HG03139 (cell line): ENCODE results near the gene LAMA2.

ENCODE experiments used
- ATAC-seq: cut with Tn5 transposase; IDR thresholded peaks from one replicate; pipeline ENCODE4 v1.9.1; 2021; ENCODE audit not compliant: unreplicated experiment

LAMA2 gene

DNA sequence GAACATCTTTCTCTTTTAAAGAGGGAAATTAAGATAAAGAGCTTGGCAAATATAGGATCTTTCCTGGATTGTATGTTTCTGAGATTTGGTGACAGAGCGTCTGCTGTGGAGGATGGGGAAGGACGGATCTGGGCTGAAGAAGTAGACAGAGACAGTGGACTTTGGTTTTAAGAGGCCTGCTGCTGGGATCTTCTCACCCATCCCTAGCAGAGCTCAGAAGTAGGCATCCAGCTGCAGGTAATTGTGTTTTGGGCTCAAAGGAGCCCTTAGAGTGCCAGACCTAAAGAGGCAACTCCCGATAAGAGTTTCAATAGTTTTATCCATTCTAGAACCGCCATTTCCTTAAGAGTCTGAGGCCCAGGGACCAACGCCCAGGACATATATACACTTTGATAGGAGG is 20.8 kb downstream of the LAMA2 start:
- ATAC-seq: no peak

DNA sequence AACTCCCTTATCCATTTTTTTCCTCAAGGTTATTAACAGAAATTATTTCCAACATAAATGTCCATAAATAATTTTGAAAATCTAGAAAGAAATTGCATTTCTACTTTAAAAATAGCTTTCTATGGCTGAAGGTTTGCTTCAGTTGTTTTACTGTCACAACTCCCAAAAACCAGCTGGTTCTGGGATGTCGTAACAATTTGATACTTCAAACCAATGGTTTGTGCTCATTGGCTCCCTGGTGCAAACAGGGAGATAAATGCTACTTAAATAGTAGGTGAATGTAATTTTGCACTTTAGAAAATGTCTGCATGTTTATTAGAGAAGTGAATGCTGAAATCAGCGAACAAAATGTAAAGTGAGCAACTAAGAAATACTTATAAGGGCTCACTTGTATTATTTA is 31.1 kb downstream of the LAMA2 start:
- no peak for ATAC-seq

DNA sequence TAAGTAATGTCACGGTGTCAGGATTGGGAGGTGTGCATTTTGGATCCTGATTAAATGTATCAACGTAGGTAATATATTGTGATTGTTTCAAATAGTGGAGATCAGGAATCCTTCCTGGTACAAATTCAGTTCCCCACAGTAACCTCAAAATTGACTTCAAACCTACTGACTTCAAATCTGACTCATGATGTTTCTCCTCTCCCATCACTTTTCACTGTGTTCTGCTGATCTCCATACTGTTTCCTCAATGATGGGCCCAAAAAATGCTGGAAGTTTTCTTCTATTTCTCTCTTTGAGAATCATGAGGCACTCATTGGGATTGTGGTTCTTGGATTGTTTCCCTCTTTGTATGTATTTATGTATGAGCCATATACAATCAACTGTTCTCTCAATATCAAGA is 35.9 kb downstream of the LAMA2 start:
- no peak for ATAC-seq

DNA sequence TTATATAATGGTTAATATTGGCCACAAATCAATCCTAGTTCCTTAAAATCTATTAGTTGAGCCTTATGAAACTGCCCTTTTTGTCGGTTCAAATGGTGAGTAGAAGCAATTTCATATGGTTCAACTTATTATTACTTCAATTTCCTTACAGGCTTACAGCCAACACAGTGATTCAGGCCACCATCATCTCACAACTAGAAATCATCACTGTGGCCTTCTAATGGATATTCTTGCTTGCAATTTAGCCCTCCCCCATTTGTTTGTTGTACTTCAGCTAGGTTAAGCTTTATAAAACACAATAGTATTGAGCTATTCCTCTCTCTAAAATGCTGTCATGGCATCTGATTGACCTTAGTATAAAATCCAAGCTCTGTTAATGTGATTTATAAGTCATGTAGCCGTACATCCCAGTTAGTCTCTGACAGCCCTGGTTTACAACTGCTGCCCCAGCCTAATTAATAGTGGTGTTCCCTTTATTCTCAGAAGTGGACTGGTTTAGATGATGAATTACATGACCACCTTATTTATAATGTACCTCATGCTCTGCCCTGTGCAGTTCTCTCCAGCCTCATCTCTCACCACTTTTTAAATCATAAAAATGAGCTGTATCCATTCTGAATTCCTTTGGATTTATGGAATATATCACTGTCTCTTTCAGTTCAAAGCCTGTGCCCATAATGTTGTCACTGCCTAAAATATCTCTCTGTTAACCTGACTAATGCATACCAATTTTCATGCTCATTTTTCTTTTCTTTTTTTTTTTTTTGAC is 36.7 kb downstream of the LAMA2 start:
- no peak for ATAC-seq

DNA sequence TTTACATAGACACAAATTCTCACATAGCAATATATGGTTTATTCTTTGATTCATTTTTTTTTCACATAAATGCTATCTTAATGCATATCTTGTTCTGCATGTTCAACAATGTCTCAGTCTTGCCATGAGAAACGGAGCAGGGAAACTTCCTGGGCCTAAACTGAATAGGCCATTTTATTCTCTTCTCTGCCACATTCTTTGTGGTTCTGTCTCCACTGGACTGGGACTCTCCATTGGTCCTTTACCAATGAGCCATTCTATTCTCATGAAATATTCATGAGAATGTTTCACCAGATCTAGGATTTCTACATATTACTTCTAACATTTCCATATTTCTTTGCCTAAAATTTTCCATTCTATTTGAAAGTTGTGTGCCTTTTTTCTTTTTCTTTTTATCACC is 42.8 kb downstream of the LAMA2 start:
- no peak for ATAC-seq

DNA sequence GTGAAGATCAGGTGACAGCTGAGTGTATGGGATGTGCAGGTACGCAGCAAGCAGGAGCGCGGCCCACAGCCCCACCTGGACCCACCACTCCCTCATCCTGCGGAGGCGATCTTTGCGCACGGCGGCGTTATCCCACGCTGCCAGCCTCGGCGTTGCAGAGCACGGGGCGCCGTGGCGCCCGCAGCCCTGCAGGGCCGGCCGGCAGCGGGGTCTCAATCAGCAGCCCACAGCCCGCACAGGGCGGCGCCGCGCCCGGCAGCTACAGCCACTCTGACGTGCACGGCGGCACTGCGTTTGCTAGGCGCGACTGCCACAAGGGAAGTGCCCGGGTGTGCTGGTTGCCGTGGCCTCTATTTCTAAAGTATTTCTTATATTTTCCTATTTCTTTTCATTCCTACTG is 46.9 kb downstream of the LAMA2 start:
- no peak for ATAC-seq

DNA sequence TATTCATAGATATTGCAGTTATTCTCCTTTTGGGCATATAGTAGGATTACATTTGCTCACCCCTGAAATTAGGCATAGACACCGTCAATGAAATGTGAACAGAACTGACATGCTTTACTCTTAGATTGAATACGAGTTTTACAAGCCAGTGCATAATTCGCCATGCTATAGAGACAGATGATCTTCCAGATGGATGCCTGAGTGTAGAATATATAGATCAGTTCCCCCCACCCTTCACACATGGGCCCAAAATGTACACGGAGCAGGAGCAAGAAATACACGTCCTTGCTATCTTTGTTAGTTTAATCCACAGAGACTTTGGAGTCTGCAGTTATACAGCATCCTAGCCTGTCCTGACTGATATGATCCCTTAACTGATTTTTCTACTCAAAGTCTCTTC is 47.4 kb downstream of the LAMA2 start:
- no peak for ATAC-seq

DNA sequence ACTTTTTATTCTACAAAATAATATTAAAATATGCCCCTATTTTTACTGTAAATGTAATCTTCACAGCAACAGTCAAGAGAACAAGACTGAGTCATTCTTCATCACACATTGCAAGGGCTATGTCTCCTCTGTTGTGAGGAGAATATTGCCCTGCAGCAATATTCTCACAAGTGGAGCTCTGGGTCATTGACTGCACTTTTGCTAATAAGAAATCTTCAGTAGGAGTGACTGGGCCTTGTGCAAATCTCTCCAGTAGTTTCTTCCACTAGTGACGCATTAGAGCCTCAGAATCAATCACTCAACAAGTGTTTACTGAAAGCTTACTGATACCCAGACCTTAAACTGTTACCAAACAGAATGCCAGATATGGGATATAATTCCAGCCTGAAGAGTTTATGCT is 49.1 kb downstream of the LAMA2 start:
- ATAC-seq: no peak

DNA sequence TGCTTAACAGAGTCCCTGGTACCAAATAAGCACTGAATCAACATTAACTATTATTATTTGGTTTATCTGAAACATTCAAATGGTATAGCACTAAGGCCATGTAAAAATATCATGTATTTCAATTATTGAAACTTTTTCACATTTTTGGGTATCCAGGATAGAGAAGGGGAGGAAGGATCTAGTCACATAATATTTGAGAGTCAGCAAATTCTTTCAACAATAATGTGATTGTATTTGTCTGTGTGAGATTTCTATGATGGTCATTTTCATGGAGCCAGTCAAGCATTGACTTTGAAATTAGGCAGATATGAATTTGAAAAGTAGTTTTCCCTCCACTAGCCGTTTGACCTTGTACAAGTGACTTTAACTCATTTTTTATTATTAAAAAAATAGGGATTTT is 67.9 kb downstream of the LAMA2 start:
- ATAC-seq: no peak

DNA sequence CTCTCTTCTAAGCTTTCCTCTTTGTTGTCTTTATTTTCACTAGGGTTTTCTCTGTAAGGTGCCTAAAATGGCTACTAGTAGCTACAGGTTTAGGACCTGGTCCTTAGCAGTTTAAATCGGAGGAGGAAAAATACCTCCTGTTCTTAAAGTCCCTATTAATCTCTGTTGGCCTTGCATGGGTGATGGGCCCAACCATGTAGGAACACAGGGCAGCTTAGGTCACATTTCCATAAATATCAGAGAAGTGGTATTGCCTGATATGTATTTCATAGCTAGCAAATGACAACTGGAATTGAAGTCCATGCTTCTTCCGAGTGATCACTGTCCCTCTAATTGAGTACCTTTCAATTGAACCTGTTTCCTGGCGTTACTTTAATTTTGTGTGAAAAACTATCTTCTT is 70.0 kb downstream of the LAMA2 start:
- no peak for ATAC-seq

DNA sequence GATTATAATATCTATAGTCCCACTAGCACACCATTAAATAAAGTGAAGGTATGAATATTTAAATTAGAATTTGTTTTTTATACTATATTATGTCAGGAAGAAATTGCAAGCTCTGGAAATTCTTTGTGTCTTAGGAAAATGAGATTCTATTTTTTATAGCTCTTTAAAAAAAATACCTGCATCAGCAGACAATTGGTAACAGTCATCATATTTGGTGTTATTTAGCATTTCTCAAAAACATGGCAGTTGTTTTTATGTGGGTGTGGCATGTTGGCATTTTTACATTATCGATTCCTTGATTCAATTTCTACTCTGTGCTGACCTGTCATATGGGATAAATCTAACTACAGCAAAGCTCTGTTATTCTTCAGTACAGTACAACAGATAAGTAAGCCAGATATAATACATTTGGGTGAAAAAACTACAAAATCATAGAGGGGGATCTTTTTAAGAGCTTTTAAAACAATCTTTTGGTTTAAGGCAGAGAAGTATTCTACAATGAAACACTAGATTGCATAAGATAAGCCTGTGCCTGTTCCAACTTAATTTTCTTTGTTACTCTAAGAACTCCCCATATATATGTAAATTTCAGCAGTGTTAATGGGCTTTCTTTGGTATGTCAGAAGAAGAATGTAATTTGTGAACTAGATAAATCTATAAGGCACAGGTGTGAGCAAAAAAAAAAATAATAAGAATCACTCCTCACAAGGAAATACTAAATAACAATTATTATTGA is 71.5 kb downstream of the LAMA2 start:
- no peak for ATAC-seq

DNA sequence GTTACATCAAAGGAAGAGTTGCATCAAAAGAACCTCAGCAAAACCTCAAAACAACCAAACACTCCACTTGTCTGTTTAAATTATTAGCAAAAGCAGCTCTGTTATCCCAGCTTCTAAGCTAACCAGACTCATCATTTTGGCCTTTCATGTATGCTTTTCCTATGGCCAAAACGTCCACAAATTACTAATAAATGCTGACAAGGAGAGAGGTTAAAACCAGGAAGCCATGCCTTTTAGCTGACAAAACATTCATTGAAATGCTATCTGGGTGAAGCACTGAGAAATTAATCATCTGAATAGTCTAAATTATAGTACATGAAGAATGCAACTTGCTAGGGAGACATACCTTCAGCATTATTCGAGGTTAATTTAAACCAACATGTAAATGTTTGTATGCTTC is 80.6 kb downstream of the LAMA2 start:
- ATAC-seq: no peak

DNA sequence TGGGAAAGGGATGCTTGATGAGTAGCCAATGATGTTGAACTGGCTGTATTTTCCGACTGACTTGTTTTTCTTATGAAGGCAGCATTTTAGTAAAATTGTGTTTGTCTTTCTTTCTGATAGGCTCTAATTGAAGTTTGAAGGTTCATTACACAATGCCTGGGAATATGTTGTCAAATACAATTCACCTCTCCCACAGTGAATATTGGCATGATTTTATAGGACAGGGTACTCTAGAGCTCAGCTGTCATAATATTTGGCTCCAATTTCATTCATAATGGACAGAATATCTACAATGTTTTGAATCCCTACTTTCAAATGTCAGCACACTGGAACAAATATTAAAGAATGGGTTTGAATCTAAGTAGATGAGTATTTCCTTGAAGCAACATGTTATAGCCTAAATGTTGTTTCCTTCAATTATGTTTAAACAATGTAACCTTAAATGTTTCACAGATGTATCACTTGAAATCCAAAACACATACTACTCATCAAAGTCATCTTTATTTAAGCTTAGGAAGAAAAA is 81.4 kb downstream of the LAMA2 start:
- no peak for ATAC-seq

DNA sequence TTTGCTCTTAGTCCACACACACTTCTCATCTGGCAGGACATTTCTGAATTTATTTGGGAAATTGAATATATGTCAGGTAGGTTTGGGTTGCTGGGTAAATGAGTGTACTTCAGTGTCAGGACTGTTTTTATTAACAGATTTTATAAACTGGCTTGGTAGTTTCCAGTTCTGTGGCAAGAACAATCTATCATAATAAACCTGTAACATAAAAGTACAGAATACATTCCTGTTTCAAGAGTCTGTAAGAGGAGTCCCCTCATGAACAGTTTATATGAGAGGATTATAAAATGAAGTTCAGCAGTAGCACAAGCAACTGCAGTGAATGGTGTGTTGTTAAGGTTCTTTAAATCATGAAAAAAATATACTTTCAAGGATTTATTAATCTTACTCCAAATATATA is 81.8 kb downstream of the LAMA2 start:
- no peak for ATAC-seq

DNA sequence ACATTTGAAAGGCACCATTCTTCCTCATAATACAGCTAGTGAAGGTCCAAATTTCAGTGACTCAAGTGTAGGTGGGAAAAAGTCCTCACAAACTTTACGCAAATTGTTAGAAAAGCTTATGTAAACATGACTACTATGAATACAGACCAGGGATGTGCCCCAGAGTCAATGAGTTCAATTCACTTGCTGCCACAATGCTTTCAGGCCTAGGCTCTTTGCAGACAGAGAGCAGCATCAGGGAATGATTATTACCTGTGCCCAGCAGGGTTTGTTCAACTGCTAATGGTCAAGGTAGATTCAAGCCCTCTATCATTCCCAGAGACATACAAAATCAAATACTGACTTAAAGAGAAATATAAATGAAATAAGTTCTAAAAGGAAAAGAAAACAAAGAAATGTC is 84.0 kb downstream of the LAMA2 start:
- ATAC-seq: no peak

DNA sequence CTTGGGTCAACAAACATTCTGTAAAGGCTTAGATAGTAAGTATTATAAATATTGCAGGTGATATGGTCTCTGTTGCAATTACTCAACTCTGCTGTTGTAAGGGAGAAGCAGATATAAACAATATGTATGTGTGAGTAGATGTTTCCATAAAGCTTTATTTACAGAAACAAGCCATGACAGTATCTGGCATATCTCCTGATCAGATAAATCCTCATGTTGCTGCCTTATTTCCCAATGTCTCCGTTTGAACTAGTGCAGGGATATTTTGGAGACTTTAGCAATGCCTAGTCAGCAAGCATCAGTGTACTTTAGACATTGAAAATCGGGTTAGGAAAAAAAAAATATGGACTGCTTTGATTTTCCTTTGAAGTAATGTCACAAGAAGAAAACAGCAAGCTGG is 96.1 kb downstream of the LAMA2 start:
- ATAC-seq: no peak

DNA sequence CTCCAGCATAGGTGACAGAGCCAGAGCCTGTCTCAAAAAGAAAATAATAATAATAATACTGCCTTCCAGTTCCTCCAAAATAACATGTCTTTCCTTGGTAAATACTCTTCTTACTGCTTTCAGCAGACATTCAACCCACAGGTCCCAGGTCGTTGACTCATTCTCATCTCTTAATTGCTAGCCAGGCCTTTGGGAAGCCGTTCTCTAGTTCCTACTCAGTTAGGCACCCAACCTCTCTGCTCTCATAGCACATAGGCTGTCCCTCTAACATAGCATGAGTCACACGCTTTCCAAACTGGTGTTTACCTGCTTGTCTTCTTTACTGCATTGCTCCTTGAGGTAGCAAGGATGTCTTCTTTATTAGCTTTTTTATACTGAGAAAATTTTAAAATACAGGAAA is 98.8 kb downstream of the LAMA2 start:
- no peak for ATAC-seq

DNA sequence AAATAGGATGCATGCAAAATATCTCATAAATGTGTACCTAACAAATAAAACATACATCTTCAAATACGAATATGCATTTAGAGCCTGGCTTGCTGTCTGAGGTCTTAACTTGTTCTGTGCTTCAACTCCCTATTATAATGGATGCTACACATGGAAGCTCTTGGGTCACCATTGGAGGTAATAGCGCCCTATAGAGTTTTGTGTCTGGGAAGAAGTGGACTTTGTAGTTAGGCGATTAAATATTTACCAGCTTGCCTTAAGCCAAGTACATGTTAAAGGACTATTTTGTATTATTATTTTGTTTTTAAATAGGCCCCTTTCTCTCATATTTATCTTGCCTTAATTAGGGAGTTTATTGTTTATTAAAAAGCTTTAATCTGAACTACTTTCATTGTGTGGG is 107.4 kb downstream of the LAMA2 start:
- no peak for ATAC-seq

DNA sequence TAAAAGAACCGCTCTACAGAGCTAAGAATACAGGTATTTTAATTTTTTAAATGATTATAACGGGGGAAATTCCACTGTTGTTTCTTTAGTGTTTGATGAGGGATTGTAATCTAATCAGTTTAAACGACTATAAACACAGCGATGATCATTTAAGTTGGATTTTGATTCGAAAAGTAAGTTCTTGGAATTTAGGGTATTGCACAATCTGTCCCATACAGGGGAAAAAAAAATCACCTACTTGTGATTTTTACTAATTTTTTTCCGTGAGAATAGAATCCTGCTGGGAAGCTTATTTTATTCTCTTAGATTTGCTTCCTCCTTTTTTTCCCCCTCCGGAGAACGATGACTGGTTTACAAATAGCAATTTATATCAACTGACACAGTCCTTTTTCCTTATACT is 108.0 kb downstream of the LAMA2 start:
- ATAC-seq: no peak

DNA sequence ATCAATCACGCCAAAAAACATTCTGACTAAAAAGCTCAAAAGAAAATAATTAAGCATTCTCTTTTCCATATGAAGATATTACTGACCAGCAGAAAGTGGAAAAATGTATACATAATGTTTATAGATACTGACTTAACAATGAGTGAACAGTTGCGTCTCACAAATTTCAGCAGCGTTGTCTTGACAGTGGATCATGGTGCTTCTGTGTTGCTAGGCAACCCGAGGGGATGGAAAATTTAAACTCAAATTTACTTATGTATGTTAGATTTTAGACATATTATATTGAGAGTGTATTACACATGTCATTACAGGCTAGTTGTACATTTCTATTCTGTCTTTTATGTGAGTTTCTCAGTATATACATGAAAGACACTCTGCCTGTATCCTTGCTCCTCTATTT is 110.2 kb downstream of the LAMA2 start:
- ATAC-seq: no peak

DNA sequence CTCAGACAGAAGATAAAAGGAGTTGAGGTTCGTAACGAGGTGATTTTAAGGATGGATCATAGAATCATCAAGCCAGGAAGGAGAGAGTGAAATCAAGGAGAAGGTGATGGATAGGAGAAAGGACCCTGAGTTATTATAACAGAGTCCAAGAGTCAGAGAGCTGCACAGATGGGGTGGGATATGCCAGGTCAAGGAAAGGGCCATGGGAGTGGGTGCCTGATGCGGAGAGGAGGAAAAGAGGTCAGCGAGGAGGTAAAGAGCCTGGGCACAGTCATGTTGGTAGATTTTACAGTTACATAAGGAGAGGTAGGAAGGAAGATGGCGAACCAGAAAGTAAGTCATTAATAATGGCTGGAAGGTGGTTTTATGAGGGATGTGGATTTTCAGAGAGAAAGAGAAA is 114.9 kb downstream of the LAMA2 start:
- no peak for ATAC-seq

DNA sequence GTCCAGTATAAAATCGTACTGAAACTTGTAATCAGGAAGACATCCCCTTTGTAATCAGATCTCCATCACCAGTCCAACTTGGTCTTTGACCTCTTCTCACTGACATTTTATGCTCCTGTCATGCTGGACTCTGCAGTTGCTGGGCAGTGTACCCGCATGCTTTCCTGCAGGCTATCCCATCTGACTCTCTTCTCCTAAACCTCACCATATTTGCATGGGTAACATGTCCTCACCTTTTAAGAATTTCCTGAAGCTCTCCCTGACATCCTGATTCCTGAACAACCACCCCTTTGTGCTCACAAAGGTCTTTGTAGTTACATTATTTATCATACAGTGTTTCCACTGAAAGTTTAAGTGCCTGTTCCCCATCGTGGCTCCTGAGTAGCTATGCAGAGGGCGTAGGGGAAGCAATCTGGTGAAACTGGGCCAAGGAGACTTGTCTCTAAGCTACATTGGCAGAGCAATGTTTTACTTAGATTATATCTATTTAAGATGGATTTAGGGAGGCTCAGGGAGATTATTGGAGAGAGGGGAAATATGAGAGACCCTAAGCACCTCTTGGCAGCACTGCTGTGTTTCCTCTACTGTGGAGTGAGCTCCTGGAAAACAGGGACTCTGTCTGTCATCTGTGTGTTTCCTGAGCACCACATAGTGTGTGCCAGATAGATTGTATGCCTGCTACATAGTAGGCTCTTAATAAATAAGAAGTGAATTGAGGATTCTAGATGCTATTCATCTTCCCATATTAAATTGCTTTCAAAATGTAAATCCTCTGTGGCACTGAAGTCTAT is 124.0 kb downstream of the LAMA2 start:
- no peak for ATAC-seq
